ENCODE results near the gene PROX1. TPM values are rescaled to one million over a fixed set of nuclear protein-coding genes. Genes with fewer than 3 reads are reported as not detected.
A peak's percentile ranks its signal among the peaks of the same experiment; 100 is the strongest.

Gene PROX1
- total RNA-seq, 1 donor from 2014 or later: 2.8 TPM

- DNase-seq (ENCODE audit: low spot score): no peak
- intact Hi-C loops (cut with DNase I): no loop called here
- ATAC-seq: no peak
These were observed 9.9 kb upstream of the PROX1 start for GRCh38 chr1:213977909-213978308.

GRCh38 chr1:213979751-213980586, 7.8 kb upstream of the PROX1 start:
- no peak for DNase-seq (ENCODE audit: low spot score)
- no peak for ATAC-seq
- intact Hi-C loops (cut with DNase I): no loop called here

GRCh38 chr1:213980906-213981305, 6.9 kb upstream of the PROX1 start:
- intact Hi-C loops (cut with DNase I): no loop called here
- ATAC-seq (no peak), DNase-seq (ENCODE audit: low spot score) (no peak)

- ATAC-seq (no peak), DNase-seq (ENCODE audit: low spot score) (no peak)
- intact Hi-C loops (cut with DNase I): no loop called here
These were observed 5.5 kb upstream of the PROX1 start for GRCh38 chr1:213982289-213982671.

- ATAC-seq (no peak), DNase-seq (ENCODE audit: low spot score) (no peak)
- intact Hi-C loops (cut with DNase I): no loop called here
These were observed 4.9 kb upstream of the PROX1 start for GRCh38 chr1:213982672-213983492.

GRCh38 chr1:213983493-213984386, 4.0 kb upstream of the PROX1 start:
- no peak for ATAC-seq
- intact Hi-C loops (cut with DNase I): no loop called here
- DNase-seq (ENCODE audit: low spot score): no peak

- DNase-seq (ENCODE audit: low spot score) (no peak), ATAC-seq (no peak)
- intact Hi-C loops (cut with DNase I): no loop called here
These were observed 3.2 kb upstream of the PROX1 start for GRCh38 chr1:213984387-213985208.

- intact Hi-C loops (cut with DNase I): no loop called here
- DNase-seq (ENCODE audit: low spot score) (no peak), ATAC-seq (no peak)
These were observed 2.4 kb upstream of the PROX1 start for GRCh38 chr1:213985209-213986019.

GRCh38 chr1:213986020-213986924, 1.5 kb upstream of the PROX1 start:
- intact Hi-C loops (cut with DNase I): no loop called here
- ATAC-seq (no peak), DNase-seq (ENCODE audit: low spot score) (no peak)

GRCh38 chr1:213986925-213987250, 885 bp upstream of the PROX1 start:
- intact Hi-C loops (cut with DNase I): no loop called here
- DNase-seq (ENCODE audit: low spot score) (no peak), ATAC-seq (no peak)

GRCh38 chr1:213987422-213987926, 299 bp upstream of the PROX1 start:
- intact Hi-C loops (cut with DNase I): no loop called here
- ATAC-seq (peak; percentile 68), DNase-seq (ENCODE audit: low spot score) (peak; percentile 86)

- DNase-seq (ENCODE audit: low spot score) (no peak), ATAC-seq (peak; percentile 25)
- intact Hi-C loops (cut with DNase I): no loop called here
These were observed 781 bp downstream of the PROX1 start for GRCh38 chr1:213988507-213989001.

- ATAC-seq: peak; percentile 13
- intact Hi-C loops (cut with DNase I): no loop called here
- peak; percentile 60 for DNase-seq (ENCODE audit: low spot score)
These were observed 1.5 kb downstream of the PROX1 start for GRCh38 chr1:213989002-213989855.

GRCh38 chr1:213993929-213994328, 6.2 kb downstream of the PROX1 start:
- DNase-seq (ENCODE audit: low spot score) (no peak), ATAC-seq (no peak)
- intact Hi-C loops (cut with DNase I): no loop called here

- intact Hi-C loops (cut with DNase I): loop anchor here (5.0 kb wide), 1 partner anchor 1233 kb away; no protein-coding TSS in a partner anchor
- DNase-seq (ENCODE audit: low spot score): no peak
- ATAC-seq: no peak
These were observed 7.1 kb downstream of the PROX1 start for GRCh38 chr1:213994888-213995287.

Measured in sciatic nerve (tissue), 2 donors.